GM19239 (cell line): ENCODE data around the gene TGM6.
A peak's percentile ranks its signal among the peaks of the same experiment; 100 is the strongest.

Experiments
- DNase-seq: peaks from one replicate; pipeline ENCODE4 v3.0.0; 2011; ENCODE audit warnings: low spot score; ENCODE audit not compliant: insufficient read length
- FAIRE-seq: peaks from 2 replicates; lab custom pipeline; 2011; peaks lifted over from hg19 to GRCh38; lab: Jason Lieb, UNC

Gene TGM6

GRCh38 chr20:2363187-2363586 is 17.5 kb upstream of the TGM6 start:
- FAIRE-seq: no peak
- DNase-seq: no peak

GRCh38 chr20:2363587-2363986 is 17.1 kb upstream of the TGM6 start:
- no peak for DNase-seq

GRCh38 chr20:2364044-2364443 is 16.7 kb upstream of the TGM6 start:
- DNase-seq (no peak), FAIRE-seq (no peak)

More at GRCh38 chr20:2363587-2363986, 17.1 kb upstream of the TGM6 start:
- no peak for FAIRE-seq

- DNase-seq: no peak
- no peak for FAIRE-seq
Measured at GRCh38 chr20:2365091-2365490, 15.6 kb upstream of the TGM6 start.

GRCh38 chr20:2365666-2366065 is 15.0 kb upstream of the TGM6 start:
- FAIRE-seq (no peak), DNase-seq (no peak)

GRCh38 chr20:2368621-2369020 is 12.1 kb upstream of the TGM6 start:
- FAIRE-seq: no peak
- no peak for DNase-seq

GRCh38 chr20:2373098-2373497 is 7.6 kb upstream of the TGM6 start:
- FAIRE-seq (no peak), DNase-seq (no peak)

- FAIRE-seq (no peak), DNase-seq (no peak)
Measured at GRCh38 chr20:2374346-2375125, 6.2 kb upstream of the TGM6 start.

- DNase-seq: no peak
- no peak for FAIRE-seq
Measured at GRCh38 chr20:2378893-2379292, 1.8 kb upstream of the TGM6 start.

- no peak for DNase-seq
- no peak for FAIRE-seq
Measured at GRCh38 chr20:2379511-2380229, 1.0 kb upstream of the TGM6 start.

GRCh38 chr20:2381303-2381702 is 602 bp downstream of the TGM6 start:
- no peak for FAIRE-seq

GRCh38 chr20:2382833-2383232 is 2.1 kb downstream of the TGM6 start:
- FAIRE-seq (no peak), DNase-seq (no peak)

More at GRCh38 chr20:2381303-2381702, 602 bp downstream of the TGM6 start:
- DNase-seq: no peak

- DNase-seq: no peak
- FAIRE-seq: no peak
Measured at GRCh38 chr20:2385026-2385425, 4.3 kb downstream of the TGM6 start.

- no peak for FAIRE-seq
Measured at GRCh38 chr20:2385496-2385895, 4.8 kb downstream of the TGM6 start.

GRCh38 chr20:2386516-2387179 is 5.9 kb downstream of the TGM6 start:
- DNase-seq (no peak), FAIRE-seq (no peak)

More at GRCh38 chr20:2385496-2385895, 4.8 kb downstream of the TGM6 start:
- DNase-seq: no peak

- FAIRE-seq: peak; percentile 57
- peak; percentile 29 for DNase-seq
Measured at GRCh38 chr20:2387180-2387577, 6.5 kb downstream of the TGM6 start.

GRCh38 chr20:2387580-2387979 is 6.9 kb downstream of the TGM6 start:
- DNase-seq (no peak), FAIRE-seq (no peak)

- no peak for DNase-seq
- no peak for FAIRE-seq
Measured at GRCh38 chr20:2390951-2391675, 10.4 kb downstream of the TGM6 start.

GRCh38 chr20:2394411-2395055 is 13.8 kb downstream of the TGM6 start:
- FAIRE-seq (no peak), DNase-seq (no peak)

- no peak for FAIRE-seq
- no peak for DNase-seq
Measured at GRCh38 chr20:2395136-2395535, 14.4 kb downstream of the TGM6 start.
